Skeletal muscle cell (primary cell): Measurements from ENCODE around the gene DCLRE1C.
"Not testable (repeated sequence)": the region's sequence is repeated elsewhere in the genome, so short reads cannot be mapped to it uniquely, and the experiment has no call there.

Source experiments
- DNase-seq: peaks from one replicate; pipeline ENCODE4 v3.0.0-alpha.2; 2010; ENCODE audit warnings: low read depth
- H3K4me3 ChIP-seq: 2 replicates; pipeline ENCODE4 v1.5.1; 2011; ENCODE audit warnings: low read depth, mild to moderate bottlenecking, control low read depth, low read length, moderate library complexity

DCLRE1C gene

DNA sequence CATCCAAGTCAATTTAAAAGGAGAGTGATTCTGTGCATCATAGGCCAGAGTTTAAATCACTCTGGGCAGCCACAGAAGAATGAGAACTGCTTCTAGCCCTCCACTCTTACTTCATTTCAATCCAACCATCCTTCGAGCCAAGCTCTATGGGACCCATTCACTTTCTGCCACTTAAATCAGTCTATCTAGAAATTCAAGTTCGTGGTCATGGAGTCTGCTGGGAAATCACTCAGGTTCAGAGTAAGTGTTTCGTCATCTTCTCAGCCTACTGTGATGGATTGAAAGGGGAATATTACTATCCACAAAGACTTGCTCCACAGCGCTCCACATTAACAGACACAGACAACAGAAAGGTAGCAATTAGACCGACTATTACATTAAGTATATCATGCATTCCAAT is 4.6 kb downstream of the DCLRE1C start:
- no peak overlapping the region for H3K4me3 ChIP-seq

DNA sequence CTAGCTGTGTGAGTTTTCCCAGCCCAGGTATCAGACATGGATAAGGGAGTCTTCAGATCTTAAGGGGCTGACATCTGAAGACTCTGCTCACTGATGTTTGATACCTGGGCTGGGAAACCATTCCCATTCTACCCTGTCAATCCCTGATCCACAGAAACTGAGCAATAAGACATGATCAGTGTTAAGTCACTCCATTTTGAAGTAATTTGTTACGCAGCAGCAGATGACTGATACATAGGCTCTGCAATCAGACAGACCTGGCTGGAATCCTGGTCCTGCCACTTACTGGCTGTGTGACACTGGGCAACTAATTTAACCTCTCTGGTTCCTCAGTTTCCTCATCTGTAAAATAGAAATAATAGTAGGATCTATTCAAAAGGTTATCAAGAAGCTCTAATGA is 6.6 kb downstream of the DCLRE1C start:
- no peak for DNase-seq
- H3K4me3 ChIP-seq, result no peak overlapping the region

More for the DNA sequence above, 4.6 kb downstream of the DCLRE1C start:
- DNase-seq, result no peak

DNA sequence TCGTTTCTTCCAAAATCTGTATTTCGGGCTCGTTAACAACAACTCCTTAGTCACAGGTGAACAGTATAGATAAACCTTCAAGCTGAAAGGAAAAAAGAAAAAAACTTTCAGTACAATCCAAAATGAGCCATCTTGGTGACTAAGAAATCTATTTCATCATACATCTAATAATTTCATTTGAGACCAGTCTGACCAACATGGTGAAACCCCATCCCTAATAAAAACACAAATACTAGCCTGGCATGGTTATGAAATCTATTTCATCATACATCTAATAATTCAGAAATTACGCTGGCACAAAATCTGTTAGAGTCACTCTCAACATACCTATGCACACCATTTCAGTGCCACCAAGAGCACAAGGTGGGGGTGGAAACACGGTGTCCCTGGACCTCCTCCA is 8.8 kb downstream of the DCLRE1C start:
- H3K4me3 ChIP-seq, result no peak overlapping the region
- no peak for DNase-seq

DNA sequence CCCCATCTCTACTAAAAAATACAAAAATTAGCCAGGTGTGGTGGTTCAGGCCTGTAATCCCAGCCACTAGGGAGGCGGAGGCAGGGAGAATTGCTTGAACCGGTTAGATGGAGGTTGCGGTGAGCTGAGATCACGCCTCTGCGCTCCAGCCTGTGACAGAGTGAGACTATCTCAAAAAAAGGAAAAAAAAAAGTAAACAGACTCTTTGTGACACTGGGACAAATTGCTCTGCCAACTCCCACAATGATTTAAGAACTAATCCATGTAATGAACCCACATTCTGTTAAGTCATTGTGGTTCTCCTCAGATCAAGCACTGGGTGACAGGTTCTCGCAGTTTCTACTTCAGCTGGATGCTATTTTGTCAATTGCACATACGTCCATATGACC is 11.0 kb downstream of the DCLRE1C start:
- H3K4me3 ChIP-seq, DNase-seq: not testable (repeated sequence)

DNA sequence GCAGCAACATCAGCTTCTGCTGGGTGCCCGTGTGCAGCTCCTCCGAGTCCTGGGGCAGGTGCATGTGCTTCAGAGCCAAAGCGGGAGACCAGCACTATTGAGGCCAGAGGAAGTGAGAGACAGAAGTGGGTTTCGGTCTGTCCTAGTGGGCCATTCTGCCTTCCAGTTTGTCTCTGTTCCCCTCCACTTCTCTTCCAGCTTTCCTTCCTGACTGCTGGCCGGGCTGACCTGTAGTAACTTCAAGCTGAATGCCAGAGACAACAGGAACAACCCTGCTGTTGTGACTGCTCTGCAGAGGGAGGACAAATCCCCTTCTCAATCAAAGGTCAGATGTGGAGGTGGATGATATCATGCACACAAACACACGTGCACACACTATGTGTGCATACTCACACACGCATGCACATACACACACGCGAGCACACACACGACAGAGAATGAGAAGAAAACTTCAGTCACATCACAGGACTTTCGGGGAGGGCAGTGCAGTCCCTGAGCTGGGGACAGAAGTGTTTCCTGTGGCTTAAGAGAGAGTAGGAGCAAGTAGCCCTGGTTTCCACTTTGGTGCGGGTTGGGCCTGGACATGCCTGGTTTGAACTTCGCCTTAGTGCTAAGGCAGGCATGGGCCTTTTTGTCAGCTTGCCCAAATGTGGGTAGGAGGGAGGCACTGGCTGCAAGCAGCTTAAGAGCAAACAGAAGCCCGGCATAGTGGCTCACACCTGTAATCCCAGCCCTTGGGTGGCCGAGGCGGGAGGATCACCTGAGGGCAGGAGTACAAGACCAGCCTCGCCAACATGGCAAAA is 11.5 kb downstream of the DCLRE1C start:
- not testable (repeated sequence) for DNase-seq, H3K4me3 ChIP-seq

DNA sequence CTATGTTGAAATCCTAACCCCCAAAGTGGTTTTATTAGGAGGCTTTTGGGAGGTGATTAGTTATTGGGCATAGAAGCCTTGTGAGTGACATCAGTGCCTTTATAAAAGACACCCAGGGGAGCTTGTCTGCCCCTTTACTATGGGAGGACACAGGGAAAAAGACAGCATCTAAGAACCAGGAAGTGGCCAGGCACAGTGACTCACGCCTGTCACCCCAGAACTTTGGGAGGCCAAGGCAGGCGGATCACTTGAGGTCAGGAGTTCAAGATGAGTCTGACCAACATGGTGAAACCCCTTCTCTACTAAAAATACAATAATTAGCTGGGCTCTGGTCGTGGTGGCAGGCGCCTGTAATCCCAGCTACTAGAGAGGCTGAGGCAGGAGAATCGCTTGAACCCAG is 14.9 kb downstream of the DCLRE1C start:
- DNase-seq, H3K4me3 ChIP-seq: not testable (repeated sequence)

DNA sequence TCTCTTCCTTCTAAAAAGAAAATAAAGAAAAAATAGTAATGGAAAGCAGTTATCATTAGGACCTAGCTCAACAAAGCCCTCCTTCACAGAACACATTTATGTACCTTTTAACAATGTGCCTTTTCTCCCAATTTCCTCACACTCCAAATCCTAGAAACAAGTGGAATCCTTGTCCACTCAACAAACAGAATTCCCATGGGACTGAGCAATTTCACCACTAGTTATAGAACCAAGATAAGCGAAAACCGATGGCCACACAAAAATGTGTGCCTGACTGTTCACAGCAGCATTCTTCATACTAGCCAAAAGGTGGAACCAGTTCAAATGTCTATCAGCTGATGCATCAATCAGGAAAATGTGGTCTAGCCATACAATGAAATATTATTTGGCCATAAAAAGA is 17.3 kb downstream of the DCLRE1C start:
- no peak for DNase-seq
- H3K4me3 ChIP-seq, result no peak overlapping the region

DNA sequence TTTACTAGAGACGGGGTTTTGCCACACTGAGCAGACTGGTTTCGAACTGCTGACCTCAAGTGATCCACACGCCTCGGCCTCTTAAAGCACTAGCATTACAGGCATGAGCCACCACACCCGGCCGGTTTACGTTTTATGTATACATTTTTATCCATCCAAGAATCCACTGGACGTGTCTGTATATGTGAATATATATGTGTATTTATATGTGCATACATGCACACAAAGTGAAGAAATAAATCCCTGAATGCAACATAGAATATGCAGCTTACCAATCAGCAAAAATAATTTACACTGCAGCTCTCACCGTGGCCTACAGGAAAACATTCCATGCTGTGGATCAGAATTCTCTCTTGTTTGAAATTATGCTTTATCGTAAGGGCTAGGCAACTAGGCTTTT is 23.3 kb downstream of the DCLRE1C start:
- no peak overlapping the region for H3K4me3 ChIP-seq
- DNase-seq, result no peak

DNA sequence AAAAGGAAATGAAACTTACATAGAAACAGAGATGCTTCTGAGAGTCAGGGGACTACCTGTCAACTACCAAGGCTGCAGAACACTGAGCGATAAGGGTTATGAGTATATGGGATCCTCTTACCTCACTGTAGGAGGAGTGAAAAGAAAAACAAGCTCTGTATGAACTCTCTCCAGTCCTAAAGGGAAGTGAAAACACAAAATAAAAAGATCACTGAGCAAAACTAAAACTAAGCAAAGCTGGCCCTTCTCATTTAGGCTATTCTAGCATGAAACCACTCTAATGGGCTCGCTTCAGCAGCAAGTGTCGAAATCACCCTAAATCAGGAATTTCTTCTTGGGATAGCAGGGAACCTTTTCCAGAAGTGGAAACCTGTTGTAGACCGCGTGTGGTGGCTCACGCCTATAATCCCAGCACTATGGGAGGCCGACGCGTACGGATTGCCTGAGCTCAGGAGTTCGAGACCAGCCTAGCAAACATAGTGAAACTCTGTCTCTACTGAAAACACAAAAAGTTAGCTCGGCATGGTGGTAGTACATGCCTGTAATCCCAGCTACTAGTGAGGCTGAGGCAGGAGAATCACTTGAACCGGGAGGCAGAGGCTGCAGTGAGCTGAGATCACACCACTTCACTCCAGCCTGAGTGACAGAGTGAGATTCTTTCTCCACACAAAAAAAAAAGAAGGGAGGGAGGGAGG is 27.0 kb downstream of the DCLRE1C start:
- no peak for DNase-seq
- H3K4me3 ChIP-seq, result no peak overlapping the region

DNA sequence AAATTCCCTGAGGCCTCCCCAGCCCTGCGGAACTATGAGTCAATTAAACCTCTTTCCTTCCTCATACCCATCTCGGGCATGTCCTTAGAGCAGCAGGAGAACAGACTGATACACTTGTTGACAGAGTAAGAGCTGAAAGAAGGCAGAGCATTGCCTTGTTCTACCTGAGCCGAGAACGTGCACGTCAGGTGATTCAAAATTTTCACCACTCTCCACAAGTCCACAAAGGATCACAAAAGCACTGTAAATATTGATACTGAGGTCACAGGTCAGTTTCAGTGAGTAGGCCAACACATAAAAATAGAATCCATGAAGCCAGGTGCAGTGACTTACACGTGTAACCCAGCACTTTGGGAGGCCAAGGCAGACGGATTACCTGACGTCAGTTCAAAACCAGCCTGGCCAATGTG is 27.8 kb downstream of the DCLRE1C start:
- DNase-seq, result no peak
- H3K4me3 ChIP-seq, result no peak overlapping the region

DNA sequence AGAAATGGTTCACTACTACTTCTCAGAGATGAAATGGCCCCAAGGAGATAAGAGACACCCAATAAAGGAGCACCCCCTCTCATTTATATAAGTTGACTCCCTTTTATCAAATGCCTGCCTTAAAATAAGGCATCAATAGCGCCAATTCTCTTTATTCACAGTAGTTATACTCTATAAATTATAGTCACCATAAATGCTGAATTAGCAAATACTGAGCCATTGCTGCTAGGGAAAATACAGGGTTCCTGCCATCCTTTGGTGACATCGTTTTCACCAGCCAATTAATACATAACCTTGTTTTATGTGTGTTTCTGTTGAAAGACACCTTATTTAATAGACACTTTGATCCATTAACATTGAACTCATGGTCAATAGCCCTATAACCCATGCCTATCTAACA is 28.6 kb downstream of the DCLRE1C start:
- no peak for DNase-seq
- no peak overlapping the region for H3K4me3 ChIP-seq

DNA sequence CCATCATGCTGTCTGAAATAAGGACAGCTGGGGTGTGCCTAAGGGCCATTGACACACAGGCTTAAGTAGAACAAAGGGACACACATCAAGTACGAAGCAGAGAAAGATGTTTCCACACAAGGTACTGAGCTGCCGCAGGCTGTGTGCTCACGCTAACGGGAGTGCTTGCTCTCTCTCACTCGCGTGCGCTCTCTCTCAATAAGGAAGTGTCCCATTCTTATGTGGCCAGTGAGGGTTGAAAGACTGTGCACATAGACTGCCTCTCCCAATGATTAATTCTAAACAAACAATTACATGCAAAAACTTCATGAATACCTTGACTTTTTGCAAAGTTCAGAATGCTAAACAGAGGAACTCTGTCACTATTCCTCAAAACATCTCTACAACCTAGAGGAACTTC is 29.9 kb downstream of the DCLRE1C start:
- no peak overlapping the region for H3K4me3 ChIP-seq
- DNase-seq, result no peak

DNA sequence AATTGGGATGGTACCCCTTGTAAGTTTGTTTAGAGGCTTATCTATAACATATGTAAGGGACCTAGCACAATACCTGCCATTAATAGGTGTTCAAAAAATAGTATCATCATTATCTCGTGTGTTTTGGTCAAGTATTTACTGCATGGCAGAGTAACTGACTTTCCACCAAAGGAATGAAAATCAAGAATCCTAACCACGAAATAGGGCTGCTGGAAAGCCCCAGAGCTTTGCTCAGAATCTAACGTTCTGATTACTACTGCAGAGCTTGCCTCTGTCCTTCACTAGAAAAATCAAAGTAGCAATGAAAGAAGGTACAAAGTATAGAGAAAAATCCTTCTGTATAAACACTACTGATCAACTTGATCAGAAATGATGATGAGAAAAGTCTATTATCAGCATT is 34.9 kb downstream of the DCLRE1C start:
- no peak for DNase-seq
- no peak overlapping the region for H3K4me3 ChIP-seq

DNA sequence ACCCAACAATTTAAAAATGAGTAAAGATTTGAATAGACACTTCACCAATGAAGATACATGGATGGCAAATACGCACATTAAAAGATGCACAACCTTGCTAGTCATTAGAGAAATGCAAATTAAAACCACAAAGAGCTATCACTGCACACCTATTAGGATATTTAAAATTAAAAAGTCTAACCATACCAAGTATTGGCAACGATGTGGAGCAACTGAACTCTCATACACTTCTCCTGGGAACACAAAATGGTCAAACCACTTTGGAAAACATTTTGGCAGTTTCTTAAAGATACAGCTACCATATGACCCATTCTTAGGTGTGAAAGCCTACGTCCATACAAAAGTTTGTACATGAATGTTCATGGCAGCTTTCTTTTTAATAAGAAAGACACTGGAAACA is 36.1 kb downstream of the DCLRE1C start:
- no peak for DNase-seq
- no peak overlapping the region for H3K4me3 ChIP-seq

DNA sequence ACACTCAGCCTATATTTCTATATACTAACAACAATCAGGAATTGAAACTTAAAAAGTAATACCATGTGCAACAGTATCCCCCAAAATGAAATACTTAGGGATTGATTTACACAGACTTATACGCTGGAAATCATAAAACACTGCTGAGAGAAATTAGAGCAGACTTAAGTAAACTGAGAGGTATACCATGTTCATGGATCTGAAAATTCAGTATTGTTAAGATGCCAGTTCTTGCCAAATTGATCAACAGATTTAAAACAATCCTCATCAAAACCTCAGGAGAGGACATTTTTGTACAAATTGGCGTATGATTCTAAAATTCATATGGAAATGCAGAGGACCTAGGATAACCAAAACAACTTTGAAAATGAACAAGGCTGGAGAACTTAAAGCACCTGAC is 37.3 kb downstream of the DCLRE1C start:
- H3K4me3 ChIP-seq, result no peak overlapping the region
- no peak for DNase-seq

DNA sequence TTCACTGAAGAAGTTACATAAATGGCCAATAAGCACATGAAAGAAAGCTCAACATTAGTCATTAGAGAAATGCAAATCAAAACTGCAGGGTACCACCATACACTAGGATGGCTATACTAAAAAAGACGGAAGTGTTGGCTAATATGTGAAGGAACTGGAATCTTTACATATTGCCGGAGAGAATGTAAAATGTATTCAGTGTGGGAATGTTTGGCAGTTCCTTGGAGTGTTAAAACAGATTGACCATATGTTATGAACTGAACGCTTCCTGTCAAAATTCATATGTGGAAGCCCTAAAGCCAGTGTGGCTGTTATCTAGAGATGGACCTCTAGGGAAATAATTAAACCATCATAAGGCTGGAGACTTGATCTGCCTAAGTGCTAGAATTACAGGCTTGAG is 42.1 kb downstream of the DCLRE1C start:
- DNase-seq, result no peak

DNA sequence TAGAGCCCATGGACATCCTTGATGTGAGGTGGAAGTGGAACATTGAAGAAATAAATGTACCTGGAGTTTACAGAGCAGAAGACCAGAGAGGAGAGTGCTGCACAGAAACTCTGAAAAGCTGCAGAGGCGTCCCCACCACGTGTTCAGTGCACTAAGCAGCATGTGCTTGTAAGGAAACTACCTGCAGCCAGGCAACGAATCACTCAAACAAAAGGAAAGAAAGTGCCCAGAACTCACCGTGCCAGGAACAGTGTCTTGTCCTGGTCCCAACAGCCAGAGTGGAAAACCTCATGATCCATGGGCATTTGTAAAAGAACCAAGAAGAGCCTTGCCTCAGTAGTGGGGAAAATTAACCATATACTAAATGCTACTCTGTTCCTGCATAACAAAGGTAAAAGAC is 42.9 kb downstream of the DCLRE1C start:
- DNase-seq, result no peak
- H3K4me3 ChIP-seq, result no peak overlapping the region

More for the DNA sequence above, 42.1 kb downstream of the DCLRE1C start:
- H3K4me3 ChIP-seq, result no peak overlapping the region

DNA sequence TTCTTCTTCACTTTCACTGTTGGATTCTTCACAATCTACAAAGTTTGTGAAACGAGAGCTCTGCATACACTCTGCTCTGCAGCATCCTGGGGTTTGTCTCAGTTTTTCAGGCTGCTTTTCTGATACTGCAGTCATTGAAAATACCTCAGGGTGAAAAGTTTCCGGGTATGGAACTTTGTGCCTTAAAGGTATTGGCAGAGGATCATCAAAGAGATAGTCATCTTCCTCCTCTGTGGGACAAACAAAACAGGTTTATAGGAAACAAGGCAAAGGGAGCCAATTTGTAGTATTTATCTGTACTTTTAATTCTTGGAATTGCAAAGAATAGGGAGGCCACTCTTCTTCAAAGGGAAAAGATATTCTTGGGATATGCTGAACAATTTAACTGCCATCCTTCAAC is 44.8 kb downstream of the DCLRE1C start:
- DNase-seq, result no peak
- H3K4me3 ChIP-seq, result no peak overlapping the region

DNA sequence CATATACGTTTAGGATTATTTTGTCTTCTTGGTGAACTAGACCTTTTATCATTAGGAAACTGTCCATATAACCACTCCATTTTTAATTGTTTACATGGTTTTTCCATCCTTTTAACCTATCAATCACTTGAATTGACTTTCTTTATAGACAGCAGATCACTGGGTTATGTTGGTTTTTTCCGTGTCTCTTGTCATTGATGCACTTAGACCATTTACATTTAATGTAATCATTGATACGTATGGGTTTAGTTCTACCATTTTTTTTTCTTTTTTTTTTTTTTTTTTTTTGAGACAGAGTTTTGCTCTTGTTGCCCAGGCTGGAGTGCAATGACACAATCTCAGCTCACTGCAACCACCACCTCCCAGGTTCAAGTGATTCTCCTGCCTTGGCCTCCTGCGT is 46.3 kb downstream of the DCLRE1C start:
- not testable (repeated sequence) for DNase-seq

DNA sequence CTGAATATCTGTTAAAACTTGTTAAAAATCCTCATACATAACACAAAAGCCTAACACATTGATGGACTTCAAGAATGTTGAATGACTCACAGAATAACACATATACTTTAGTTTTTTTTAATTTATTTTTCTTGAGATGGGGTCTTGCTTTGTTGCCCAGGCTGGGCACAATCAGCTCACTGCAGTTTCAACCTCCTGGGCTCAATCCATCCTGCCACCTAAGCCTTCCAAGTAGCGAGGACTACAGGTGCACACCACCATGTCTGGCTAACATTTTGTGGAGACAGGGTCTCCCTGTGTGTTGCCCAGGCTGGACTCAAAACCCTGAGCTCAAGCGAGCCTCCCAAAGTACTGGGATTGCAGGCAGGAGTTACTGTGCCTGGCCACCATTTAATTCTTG is 47.1 kb downstream of the DCLRE1C start:
- no peak for DNase-seq
- H3K4me3 ChIP-seq, result no peak overlapping the region

More for the DNA sequence above, 46.3 kb downstream of the DCLRE1C start:
- H3K4me3 ChIP-seq, result not testable (repeated sequence)

DNA sequence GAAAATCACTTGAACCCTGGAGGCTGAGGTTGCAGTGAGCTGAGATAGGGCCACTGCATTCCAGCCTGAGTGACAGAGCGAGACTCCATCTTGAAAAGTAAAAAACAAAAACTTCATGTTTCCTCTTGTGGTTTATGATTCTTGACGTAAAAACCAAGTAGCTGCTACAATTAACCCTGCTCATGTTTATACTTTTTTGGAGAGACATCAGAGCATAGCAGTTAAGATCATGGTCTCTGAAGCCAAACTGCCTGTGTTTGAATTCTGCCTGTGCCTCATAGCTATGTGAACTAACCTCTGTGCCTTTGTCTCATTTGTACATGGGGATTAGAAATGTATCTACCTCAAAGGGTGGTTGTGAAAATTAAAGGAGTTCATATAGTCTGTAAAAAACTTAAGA is 48.0 kb downstream of the DCLRE1C start:
- no peak for DNase-seq
- H3K4me3 ChIP-seq, result no peak overlapping the region
